Stomach smooth muscle (tissue), 2 donors: ENCODE results near the gene GUCA1A.
"Not testable (repeated sequence)": the region's sequence is repeated elsewhere in the genome, so short reads cannot be mapped to it uniquely, and the experiment has no call there.

Experiments
- H3K27ac ChIP-seq: one replicate; pipeline ENCODE4 v1.7.0; 2013; ENCODE audit warnings: mild to moderate bottlenecking, low read length, inconsistent platforms
- H3K27me3 ChIP-seq, 2 donors: one replicate each; pipeline ENCODE4 v1.7.0; 2013; ENCODE audit warnings: low read length in 2 of 2; ENCODE audit not compliant: insufficient read depth in 2 of 2, control insufficient read depth in 1 of 2
- H3K36me3 ChIP-seq, 2 donors: one replicate each; pipeline ENCODE4 v1.7.0; 2013; ENCODE audit warnings: low read length in 2 of 2; ENCODE audit not compliant: control insufficient read depth in 2 of 2, insufficient read depth in 2 of 2
- H3K4me1 ChIP-seq: one replicate; pipeline ENCODE4 v1.7.0; 2013; ENCODE audit warnings: low read length; ENCODE audit not compliant: control insufficient read depth, insufficient read depth
- H3K4me3 ChIP-seq, 2 donors: one replicate each; pipeline ENCODE4 v1.7.0; 2013; ENCODE audit warnings: low read length in 2 of 2
- H3K9ac ChIP-seq, 2 donors: one replicate each; pipeline ENCODE4 v1.7.0; 2013; ENCODE audit warnings: low read length in 2 of 2, mild to moderate bottlenecking in 1 of 2
- H3K9me3 ChIP-seq, 2 donors: one replicate each; pipeline ENCODE4 v1.7.0; 2013; ENCODE audit warnings: low read length in 2 of 2; ENCODE audit not compliant: control insufficient read depth in 2 of 2
- donor health status: healthy.
- donor health status: Pancreatic carcinoma.

Gene GUCA1A

DNA sequence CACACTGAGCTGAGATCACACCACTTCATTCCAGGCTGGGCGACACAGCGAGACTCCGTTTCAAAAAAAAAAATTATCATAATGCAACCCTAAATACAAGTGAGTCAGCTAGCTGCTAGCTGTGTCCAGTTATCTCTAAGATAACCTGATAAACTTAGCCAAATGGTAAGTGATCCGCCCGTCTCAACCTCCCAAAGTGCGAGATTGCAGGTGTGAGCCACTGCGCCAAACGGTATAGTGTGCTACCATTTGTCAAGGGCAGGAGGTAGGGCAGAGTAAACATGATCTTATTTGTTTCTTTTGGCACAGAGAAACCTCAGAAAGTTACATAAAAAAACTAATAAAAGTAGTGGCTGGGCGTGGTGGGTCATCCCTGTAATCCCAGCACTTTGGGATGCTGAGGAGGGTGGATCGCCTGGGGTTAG, 26.0 kb upstream of the GUCA1A start:
- Histone ChIP-seq H3K4me3 (no peak overlapping the region), H3K4me1 (no peaks in the 10 kb centered on the region), H3K9ac (no peak overlapping the region), H3K27ac (no peak overlapping the region), H3K9me3 (no peaks in the 10 kb centered on the region), H3K27me3 (peaks cover 15 to 16% of the 10 kb centered on the region in 2 donors), H3K36me3 (no peaks in the 10 kb centered on the region)

DNA sequence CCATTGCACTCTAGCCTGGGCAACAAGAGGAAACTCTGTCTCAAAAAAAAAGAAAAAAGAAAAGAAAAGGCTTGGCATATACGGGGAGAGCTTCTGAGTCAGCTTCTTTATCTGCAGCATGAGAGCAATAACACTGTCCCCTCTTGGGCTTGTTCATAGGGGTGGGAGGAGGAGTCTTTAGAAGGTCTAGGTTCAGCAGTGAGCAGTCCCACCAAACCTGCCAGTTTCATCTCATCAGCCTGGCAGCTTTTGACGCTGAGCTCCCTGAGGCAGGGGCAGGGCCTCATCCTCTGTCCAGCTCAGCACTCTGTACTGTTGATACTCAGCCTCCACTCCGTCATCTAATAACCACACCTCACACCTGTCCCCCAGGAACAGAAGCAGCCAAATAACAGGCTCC, 25.1 kb upstream of the GUCA1A start:
- peaks cover 7% of the 10 kb centered on the region in 2 donors for H3K27me3 ChIP-seq
- no peaks in the 10 kb centered on the region for H3K36me3 ChIP-seq
- H3K4me3 ChIP-seq = no peak overlapping the region
- no peaks in the 10 kb centered on the region for H3K4me1 ChIP-seq
- no peak overlapping the region for H3K9ac ChIP-seq
- no peaks in the 10 kb centered on the region for H3K9me3 ChIP-seq
- H3K27ac ChIP-seq = no peak overlapping the region

DNA sequence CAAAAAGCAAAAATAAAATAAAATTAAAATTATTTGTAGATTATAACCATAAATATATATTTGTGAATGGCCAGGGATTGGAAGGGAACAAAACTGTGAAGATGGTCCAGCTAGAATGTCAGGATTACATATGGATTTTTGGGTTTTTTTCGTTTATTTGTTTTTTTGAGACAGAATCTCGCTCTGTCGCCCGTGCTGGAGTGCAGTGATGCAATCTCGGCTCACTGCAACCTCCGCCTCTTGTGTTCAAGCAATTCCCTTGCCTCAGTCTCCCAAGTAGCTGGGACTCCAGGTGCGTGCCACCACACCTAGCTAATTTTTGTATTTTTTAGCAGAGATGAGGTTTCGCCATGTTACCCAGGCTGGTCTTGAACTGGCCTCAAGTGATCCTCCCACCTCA, 22.9 kb upstream of the GUCA1A start:
- H3K27me3 ChIP-seq = peaks cover 0 to 5% of the 10 kb centered on the region in 2 donors
- no peaks in the 10 kb centered on the region for H3K36me3 ChIP-seq
- no peak overlapping the region for H3K4me3 ChIP-seq
- no peak overlapping the region for H3K27ac ChIP-seq
- no peaks in the 10 kb centered on the region for H3K4me1 ChIP-seq
- H3K9ac ChIP-seq = no peak overlapping the region
- no peaks in the 10 kb centered on the region for H3K9me3 ChIP-seq

DNA sequence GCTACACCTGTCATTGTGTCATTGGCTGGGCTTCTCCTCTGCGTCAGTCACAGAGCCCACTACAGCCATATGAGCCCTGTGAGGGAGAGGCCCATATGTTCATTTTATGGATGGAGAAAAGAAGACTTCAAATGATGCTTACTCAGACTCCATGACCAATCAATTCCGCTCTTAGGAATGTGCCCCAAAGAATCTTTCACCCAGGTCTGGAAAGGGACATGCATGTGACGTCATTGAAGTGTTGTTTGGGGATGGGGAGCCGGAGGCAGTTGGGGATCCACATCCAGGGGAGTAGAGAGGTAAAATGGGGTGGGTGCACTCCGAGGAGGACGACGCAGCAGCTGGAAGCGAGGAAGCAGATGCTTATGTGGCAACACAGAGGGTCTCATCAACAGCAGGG, 21.1 kb upstream of the GUCA1A start:
- Histone ChIP-seq H3K27me3 (peaks cover 0 to 5% of the 10 kb centered on the region in 2 donors), H3K4me1 (no peaks in the 10 kb centered on the region), H3K27ac (no peak overlapping the region), H3K36me3 (no peaks in the 10 kb centered on the region), H3K4me3 (no peak overlapping the region), H3K9ac (no peak overlapping the region), H3K9me3 (no peaks in the 10 kb centered on the region)

DNA sequence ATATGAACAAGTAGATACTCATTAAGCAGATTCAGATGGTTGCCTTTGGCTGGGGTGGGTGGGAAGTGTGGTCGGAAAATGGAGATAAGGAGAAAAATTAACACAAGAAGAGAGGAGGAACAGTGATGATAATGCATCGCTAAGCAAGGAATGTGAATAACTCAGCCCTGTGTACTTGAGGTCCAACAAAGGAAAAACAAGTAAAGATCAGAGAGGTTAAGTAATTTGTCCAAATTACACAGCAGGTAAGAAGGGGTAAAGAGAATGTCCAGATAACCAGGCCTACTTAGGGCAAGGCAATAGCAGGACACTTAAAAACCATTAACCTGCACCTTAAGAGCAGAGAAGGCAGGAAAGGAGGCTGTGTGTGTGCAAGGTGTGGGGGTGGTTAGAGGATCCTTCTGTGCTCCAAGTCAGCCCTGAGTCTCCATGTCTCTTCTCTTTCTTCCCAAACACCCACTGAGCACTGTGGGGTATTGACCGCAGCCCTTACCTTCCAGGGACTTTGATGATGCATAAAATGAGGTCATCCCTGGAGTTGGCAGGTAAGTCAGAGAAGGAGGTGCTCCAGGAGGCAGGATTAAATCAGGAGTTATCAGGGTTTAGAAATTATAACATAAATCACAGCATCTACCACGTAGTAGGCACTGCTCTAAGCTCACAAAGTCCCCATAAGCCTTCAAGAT, 20.5 kb upstream of the GUCA1A start:
- not testable (repeated sequence) for H3K9me3 ChIP-seq, H3K9ac ChIP-seq, H3K36me3 ChIP-seq, H3K27ac ChIP-seq, H3K27me3 ChIP-seq, H3K4me1 ChIP-seq, H3K4me3 ChIP-seq

DNA sequence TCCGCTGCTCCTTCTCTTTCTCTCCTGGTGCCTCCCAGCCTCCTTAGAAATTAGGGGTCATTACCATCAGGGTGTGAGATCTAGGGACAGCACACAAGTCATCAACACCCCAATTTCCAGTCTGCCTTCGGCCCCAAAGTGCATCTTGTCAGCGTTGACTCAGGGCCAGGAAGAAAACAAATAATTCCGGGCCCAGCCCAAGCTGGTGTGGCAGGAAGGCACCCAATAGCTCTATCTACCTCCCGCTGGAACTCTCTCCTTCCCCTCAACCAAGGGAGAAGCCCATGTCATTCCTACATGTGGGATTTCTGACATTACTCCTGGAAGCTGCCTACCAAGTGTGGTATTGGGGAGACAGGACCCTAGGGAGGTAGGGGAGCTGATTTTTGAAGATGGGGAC, 19.2 kb upstream of the GUCA1A start:
- no peaks in the 10 kb centered on the region for H3K9me3 ChIP-seq
- no peak overlapping the region for H3K9ac ChIP-seq
- H3K27me3 ChIP-seq = peaks cover 0 to 5% of the 10 kb centered on the region in 2 donors
- peaks cover 3% of the 10 kb centered on the region for H3K4me1 ChIP-seq
- H3K4me3 ChIP-seq = no peak overlapping the region
- no peak overlapping the region for H3K27ac ChIP-seq
- H3K36me3 ChIP-seq = no peaks in the 10 kb centered on the region

DNA sequence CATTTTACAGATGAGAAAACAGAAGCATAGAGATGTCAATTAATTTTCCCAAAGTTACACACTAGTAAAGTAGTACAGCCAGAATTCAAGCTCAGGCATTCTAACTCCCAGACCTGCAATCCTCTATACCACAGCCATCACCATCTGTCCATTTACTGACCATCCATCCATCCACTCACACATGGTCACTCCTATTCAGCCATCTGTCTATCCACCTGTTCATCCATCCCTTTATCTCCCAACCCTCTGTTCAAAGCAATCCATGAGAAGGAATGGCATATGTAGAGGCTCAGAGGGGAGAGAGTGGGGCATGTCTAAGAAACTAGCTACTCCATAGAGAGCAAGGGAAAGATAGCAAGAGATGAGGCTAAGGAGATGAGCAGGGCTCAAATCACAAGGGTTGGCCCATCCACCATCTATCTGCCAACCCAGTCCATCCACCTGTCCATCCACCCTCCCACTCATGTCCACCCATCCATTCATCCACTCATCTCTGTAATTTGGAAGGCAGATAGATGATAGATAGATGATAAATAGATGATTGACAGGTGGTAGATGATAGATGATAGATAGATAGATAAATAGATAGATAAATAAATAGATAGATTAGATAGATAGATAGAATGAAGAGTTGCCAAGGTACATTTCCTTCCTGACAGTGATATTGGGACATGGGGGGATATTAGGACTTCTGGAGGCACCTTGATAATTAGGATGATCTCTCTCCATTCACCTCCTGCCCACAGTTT, 18.5 kb upstream of the GUCA1A start:
- Histone ChIP-seq H3K4me1 (peaks cover 3% of the 10 kb centered on the region), H3K9ac (no peak overlapping the region), H3K9me3 (no peaks in the 10 kb centered on the region), H3K36me3 (no peaks in the 10 kb centered on the region), H3K27ac (no peak overlapping the region), H3K4me3 (no peak overlapping the region), H3K27me3 (peaks cover 0 to 8% of the 10 kb centered on the region in 2 donors)

DNA sequence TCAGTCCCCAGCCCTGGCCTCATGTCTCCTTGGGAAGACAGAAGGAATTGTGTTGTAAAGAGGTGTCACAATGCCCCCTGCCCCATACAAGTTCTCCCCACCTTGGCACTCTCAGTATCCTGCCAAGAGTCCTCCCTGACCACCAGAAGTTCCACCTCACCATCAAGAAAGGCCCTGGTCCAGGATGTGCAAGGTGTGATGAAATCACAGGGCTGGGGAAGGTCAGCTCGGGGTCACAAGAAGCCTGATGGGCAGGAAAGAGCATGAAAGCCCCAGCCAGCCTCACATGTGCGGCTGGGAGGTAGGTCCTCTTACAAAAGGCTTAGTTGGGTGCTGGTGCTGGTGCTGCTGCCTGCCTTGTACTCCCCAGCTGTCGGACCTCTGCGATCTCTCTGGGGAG, 17.9 kb upstream of the GUCA1A start:
- H3K36me3 ChIP-seq = no peaks in the 10 kb centered on the region
- H3K27me3 ChIP-seq = peaks cover 0 to 8% of the 10 kb centered on the region in 2 donors
- no peaks in the 10 kb centered on the region for H3K9me3 ChIP-seq
- no peak overlapping the region for H3K9ac ChIP-seq
- no peak overlapping the region for H3K4me3 ChIP-seq
- no peak overlapping the region for H3K27ac ChIP-seq
- H3K4me1 ChIP-seq = peaks cover 3% of the 10 kb centered on the region

DNA sequence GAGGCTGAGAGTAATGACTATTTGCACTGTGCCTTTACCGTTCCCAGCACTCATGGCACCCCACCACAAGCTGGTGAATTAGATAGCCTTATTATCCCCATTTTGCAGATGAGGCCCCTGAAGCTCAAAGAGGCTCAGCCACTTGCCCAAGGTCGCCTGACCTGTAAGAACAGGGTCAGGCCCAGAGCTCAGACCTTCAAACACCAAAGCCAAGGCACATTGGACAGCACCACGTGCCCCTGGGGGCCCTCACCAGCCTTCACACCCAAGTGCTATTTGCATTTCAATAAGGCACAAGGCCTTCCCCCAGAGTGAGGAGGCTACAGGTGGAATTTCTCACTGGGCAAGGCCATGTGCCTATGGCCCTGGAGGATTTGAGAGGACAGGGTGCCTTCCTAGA, 16.5 kb upstream of the GUCA1A start:
- Histone ChIP-seq H3K9me3 (no peaks in the 10 kb centered on the region), H3K36me3 (no peaks in the 10 kb centered on the region), H3K4me1 (peaks cover 3% of the 10 kb centered on the region), H3K4me3 (no peak overlapping the region), H3K9ac (no peak overlapping the region), H3K27ac (no peak overlapping the region), H3K27me3 (peaks cover 0 to 7% of the 10 kb centered on the region in 2 donors)

DNA sequence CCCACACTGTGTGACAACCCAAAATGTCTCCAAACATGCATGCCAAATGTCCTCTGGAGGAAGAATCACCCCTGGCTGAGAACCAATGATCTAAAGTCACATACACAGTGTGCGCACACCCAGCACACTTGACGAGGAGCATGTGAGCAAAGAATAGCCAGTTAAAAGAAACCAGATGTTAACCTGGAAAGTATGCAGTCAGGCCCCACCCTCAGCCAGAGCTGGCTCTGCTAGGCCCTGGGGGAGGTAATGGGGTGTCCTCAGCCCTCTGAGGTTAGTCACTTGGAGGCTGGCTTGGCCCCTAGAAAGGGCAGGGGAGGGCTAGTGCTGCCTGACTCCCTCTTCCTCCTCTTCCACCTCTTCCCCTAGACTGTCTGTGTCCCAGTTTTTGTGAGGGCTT, 15.2 kb upstream of the GUCA1A start:
- no peaks in the 10 kb centered on the region for H3K9me3 ChIP-seq
- peaks cover 0 to 7% of the 10 kb centered on the region in 2 donors for H3K27me3 ChIP-seq
- H3K9ac ChIP-seq = no peak overlapping the region
- H3K4me1 ChIP-seq = peaks cover 3% of the 10 kb centered on the region
- H3K27ac ChIP-seq = no peak overlapping the region
- no peaks in the 10 kb centered on the region for H3K36me3 ChIP-seq
- H3K4me3 ChIP-seq = no peak overlapping the region

DNA sequence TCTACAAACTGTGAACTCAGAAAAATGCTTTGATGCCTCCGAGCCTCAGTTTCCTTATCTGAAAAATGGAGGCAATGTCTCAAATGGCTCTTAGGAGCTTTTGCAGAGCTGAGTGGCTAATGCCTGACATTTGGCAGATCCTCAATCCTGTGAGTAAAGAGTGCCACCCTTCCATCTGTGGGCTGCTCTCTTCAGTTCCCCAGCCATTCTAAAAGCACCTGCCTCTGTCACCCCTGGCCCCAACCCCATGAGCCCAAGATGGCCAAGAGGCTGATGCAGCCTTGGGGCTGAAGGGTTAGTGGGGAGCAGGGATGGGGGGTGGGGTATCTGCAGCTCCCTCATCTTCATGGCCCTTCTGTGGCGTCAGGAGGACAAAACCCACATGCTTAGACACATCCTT, 14.5 kb upstream of the GUCA1A start:
- peaks cover 3% of the 10 kb centered on the region for H3K4me1 ChIP-seq

More for the DNA sequence above, 14.5 kb upstream of the GUCA1A start:
- Histone ChIP-seq H3K27me3 (peaks cover 0 to 7% of the 10 kb centered on the region in 2 donors), H3K9me3 (no peaks in the 10 kb centered on the region), H3K27ac (no peak overlapping the region), H3K36me3 (no peaks in the 10 kb centered on the region), H3K9ac (no peak overlapping the region), H3K4me3 (no peak overlapping the region)
